Stimulated activated CD4-positive, alpha-beta T cell treated with anti-CD3 and anti-CD28 coated beads, Interleukin-1b, Interleukin-23, amount 100 ng/mL, for 24 hours (primary cell): Measurements from ENCODE around the gene TEX55.
"Not testable (repeated sequence)": the region's sequence is repeated elsewhere in the genome, so short reads cannot be mapped to it uniquely, and the experiment has no call there.

Source experiments
- DNase-seq, 4 experiments: peaks; one replicate each; pipeline ENCODE4 v3.0.0-alpha.2; 2020; ENCODE audit warnings: low read depth in 4 of 4, low spot score in 1 of 4

The TEX55 gene

DNA sequence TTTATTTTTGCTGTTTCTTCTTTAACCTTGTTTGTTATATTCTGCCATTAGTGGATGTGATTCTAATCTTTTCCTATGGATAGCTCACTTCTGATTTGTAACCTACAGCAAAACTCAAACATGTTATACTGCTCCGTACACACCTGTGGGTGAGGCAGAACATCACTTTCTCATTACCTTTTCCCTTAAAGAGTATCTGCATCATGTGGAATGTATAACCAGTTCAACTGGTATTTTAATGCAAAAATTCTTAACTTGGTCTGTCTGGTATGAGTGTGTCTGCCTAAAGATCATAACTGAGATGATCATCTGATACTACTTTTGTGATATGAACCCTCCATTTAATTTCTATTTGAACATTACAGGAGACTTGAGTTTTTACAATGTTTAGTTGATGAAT is 14.4 kb downstream of the TEX55 start:
- DNase-seq = no peak

DNA sequence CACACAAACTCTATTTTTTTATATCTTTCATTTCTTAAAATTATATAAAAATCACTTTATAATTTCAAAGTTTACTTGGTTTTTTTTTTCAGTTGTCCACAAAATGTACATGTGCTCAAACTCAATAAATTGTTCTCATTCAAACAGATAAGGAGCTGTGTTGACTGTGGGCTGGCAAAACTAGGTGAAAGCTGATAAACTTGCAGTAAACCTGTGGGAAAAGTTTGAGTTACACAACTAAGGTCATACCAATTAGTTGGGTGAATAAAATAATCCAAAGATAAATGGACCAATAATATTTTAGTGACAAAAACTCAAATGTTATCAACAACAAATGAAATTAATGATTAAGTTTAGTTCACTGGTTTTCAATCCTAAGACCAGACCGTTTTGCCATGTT is 14.8 kb downstream of the TEX55 start:
- DNase-seq = no peak

DNA sequence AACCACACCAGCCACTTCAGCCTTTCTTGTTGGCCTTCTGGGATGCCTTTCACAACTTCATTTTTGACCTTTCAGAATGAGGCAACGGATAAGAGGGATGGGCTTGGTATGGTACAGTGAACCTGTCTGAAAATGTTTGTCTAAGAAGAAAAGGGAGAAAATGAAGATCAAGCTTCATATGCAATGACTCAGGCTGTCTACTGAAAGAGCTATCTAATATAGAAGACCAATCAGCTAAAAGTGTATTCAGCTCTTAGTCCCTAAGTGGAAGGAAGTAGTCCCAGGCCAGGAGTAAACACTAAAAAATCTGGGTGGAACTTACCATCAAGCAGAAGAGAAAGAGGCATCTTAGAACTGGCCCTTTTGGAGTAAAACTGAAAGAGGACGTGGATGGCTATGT is 15.3 kb downstream of the TEX55 start:
- no peak for DNase-seq

DNA sequence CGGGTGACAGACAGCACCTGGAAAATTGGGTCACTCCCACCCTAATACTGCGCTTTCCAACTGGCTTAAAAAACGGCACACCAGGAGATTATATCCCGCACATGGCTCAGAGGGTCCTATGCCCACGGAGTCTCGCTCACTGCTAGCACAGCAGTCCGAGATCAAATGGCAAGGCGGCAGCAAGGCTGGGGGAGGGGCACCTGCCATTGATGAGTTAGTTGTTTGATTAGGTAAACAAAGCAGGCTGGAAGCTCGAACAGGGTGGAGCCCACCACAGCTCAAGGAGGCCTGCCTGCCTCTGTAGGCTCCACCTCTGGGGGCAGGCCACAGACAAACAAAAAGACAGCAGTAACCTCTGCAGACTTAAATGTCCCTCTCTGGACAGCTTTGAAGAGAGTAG is 18.8 kb downstream of the TEX55 start:
- not testable (repeated sequence) for DNase-seq

DNA sequence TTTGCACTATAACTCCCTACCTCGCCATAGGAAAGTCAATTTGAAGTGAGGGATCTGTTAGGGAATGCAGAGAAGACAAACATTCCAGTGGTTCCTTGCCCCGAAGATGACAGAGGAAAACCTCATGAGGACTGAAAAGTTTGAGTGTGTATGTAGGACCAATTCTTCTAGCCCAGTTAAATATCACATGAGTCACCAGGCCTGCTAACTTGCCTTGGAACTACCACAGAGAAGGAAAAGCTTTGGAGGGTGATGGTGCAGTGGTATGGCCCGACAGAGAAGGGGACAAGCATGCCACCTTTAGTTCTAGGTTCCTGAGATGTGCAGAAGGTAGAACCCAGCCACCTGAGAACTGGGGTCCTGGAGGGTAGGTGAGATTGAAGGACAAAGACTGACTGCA is 24.9 kb downstream of the TEX55 start:
- no peak for DNase-seq

DNA sequence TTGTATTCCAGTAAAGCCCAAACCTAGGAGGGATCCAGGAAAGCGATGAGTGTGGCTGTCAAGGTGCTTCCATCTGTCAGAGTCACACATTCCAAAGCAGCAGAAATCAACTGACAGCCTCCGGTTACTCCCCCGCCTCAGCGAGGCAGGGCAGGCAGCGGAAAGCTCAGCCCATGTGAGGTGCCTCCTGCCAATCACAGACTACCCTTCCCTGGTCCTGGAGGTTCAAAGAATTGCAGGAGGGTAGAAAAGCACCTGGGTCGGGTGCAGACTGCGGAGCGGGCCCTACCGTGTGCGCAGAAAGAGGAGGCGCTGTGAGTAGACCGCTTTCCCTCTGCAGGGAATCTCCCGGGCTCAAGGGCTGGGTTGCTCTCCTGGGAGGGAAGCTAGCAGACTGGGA is 27.4 kb downstream of the TEX55 start, which contains the start of gene UPK1B:
Gene UPK1B, plus strand, starts transcription at position 274 of the 400 bp plus-strand sequence. CDS start 13,144 bp downstream, outside the sequence.
- no peak for DNase-seq

DNA sequence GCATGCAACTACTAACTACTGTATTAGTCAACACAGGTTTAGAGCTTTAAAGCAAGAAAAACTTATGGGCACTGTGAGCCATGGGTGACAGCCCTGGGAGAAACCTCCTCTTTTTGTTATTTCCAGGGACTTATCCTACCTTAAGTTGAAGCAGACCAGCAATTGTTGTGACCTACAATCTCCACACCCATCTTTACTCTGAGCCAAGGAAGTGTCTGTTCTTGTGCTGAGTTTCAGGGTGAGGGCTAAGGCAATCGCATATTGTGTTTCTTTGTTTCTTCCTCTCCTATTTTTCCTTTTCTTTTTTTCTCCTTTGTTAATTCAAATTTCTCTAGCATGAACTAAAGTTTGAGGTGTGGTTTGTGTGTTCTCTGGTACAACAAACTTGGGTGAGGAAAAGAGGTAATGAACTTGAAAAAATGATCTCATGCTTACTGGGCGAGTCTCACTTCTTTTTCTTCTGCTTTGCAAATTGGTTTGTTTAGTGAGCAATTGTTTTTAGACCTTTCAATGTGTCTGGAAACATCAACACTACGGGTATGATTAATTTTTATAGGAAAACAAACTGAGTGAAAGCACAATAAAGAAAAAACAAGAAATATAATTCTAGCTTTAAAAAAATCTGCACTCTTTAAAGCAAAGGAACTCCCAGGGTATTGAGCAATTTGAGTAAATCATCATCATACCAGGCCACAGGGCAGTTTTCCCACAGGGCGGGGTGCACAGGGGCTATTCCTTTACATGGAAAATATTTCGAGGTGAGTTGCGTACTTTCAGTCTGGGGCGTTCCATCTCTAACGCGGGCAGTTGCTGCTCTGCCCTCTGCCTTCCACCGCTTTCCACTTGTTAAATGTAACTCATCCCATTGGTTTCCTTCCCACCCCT is 30.1 kb downstream of the TEX55 start:
- no peak for DNase-seq

DNA sequence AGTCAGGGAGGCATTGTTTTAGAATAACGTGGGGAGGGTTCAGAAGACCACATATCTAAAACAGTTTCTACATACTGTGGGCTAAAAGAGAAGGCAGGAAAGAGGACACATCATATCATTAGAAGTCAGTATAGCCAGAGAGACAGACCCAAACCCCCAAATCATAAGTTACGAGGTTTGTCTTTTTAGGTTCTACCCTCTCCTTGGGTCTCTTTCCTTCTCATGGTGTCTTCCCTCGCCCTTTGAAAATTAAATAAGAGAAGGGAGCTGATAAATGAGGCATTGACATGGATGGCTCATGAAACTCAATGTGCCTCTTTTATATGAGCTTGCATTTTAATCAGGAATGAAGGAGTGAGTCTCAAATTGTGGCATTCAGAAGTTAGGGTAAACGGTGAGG is 30.8 kb downstream of the TEX55 start:
- no peak for DNase-seq

DNA sequence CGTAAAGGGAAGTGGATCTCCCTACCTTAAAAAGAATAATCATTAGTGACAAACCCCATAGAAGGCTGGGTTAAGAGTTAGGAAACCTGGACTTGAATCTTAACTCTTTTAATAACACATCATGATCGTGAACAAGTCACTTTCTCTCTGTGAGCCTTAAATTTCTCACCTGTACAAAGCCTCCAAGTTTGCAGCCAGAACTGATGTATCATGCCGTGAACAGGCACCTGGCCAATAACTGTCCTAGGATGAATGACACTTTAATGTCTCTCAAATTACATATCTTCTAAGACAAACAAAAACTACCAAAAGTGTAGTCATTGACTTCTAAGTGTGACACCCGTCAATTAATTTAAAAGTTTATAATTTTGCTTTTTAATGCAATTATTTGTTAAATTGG is 31.4 kb downstream of the TEX55 start:
- DNase-seq = no peak

DNA sequence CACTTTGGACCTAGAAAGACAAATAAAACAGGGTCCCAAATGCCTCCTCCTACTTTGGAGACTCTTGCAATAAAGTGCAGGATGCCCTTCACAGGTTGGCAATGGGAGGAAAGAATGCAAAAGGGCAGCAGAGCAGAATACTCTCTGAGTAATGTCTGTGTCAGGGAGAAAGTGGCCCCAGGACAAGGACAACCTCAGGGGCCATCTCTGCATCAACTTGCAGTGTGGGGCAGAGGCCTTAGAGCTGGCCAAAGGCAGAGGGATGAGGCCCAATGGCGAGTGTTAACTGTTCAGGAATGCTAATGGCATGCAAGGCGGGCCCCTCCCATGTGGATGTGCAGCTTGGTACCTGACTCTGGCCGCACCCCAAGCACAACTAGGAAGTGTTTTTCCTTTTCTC is 35.8 kb downstream of the TEX55 start:
- no peak for DNase-seq

DNA sequence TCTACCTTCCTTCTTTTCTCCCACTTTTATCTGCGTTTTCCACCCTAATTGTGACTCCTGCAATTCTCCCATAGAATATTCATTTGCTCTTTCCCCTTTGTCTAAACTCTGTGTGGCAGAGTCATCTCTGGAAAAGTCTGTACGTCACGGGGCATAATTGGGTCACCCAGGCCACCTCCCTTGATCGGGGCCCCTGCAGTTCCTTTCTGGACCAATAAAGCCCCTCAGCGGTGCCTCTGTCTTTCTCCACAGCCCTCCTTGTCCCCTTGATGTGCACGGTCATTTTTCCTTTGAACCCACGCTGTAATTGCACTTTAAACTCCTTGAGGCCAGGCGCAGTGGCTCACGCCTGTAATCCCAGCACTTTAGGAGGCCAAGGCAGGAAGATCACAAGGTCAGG is 38.1 kb downstream of the TEX55 start:
- DNase-seq = no peak

DNA sequence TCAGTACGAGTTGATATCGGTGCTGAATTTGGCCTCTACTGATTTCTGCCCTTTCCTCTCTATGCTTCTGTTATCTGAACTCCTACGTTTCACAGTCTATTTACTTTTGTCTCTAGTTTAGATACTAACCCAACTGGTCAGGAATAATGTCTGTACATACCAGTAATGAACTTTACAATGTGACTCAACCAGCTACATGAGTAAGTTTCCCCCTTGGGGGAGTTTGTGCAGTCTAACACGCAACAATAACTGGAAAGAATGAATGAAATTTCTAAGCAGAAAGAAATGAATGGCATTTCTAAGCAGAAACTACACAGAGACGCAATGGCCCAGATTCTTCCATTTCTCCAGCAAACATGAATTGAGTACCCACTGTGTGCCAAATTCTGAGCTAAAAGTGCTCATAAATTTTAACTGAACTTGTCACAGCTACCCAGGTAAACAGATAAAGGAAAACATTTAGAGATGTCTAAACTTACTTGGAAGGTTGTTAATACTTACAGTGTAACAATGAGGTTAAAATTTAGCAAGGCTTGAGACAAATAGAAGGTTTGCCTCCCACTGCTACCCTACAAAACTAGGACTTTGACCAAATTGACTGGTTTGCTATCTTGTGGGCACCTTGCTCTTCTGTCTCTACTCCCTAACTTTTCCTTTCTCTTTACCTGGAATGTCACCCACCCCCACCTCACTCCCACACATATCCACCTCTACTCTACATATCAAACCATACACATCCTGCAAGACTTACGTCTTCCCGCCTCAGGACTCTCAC is 39.0 kb downstream of the TEX55 start:
- no peak for DNase-seq

DNA sequence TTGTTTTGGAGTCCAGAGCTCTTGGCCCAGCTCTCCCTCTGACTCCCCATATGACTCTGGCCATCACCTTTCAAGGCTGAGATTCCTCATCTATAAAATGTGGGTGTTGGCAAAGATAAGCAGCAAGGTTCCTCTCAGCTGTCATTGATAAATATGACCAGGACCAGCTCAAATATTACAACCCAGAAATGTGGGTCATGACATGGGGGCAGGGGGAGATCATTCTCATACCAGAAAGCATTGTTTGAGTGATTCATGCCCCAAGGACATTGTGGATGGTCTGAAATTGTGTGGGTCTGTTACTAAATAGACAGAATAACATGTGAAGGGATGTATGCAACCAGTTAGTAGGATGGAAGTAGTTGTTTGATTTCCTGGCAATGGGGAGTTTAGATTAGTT is 41.3 kb downstream of the TEX55 start:
- DNase-seq = no peak

DNA sequence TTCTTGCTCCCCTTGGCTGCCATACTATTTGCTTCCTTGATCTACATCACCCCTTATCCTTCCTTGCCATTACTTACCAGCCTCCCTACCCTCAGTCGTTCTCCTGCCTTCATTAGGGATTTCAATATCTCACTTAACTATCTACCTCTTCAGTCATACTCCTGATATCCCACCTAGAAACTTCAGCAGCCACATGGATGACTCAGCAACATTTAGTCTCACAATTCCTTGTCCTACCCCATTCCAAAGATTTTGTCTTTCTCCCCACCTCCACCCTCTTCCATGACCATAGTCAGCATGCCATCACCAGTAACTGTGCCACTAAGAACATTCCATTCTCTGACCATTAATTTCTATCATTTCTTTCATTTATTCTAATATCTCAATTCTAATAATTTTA is 45.8 kb downstream of the TEX55 start:
- DNase-seq = no peak

DNA sequence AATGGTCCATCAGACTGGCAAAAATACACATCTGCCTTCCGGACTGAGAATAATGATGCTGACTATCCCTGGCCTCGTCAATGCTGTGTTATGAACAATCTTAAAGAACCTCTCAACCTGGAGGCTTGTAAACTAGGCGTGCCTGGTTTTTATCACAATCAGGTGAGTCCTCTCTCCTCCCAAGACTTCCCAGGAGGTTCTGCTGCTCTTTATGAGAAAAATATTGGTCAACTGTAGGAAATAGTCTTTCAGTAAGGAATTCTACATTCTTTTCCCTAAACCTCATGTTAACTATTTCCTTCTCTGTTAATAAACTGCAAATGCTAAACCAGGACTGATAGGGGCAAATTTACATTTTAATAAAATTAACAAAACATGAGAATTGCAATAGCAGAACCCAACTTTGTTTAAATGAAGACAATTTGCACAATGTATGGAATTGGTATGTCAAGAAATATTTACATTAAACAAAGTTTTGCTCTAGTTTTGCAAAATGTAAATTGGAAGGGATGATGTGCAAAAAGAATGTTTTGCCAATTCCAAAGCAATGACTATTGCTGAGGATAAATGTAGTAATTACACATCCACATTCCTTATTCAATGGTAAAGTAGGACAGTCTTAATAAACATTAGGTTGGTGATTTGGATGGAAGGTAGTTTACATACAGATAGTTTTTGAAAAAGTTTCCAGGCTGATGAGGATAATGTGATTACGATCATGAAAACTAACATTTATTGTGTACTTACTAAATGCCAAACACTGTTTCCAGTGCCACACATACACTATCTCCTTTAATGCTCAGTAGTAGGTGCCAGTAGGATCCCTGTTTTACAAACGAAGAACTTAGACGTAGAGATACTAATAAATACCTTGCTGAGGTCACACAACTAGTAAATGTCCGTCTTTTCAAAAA is 48.5 kb downstream of the TEX55 start:
- DNase-seq = no peak

DNA sequence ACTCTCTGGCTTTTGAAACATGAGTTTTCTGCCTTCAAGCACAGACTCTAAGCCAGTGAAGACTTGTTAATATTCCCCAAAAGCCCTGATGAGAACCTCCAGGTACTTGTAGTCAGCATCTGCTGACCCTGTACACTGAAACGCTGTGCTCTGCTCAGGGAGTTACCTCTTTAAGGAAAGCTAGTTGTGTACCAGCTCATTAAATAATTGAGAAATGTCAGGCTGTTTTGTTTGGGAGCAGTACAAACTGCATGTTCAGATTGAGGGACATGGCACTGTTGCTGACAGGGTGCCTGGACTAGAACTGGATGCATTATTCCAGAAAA is 49.1 kb downstream of the TEX55 start:
- no peak for DNase-seq

DNA sequence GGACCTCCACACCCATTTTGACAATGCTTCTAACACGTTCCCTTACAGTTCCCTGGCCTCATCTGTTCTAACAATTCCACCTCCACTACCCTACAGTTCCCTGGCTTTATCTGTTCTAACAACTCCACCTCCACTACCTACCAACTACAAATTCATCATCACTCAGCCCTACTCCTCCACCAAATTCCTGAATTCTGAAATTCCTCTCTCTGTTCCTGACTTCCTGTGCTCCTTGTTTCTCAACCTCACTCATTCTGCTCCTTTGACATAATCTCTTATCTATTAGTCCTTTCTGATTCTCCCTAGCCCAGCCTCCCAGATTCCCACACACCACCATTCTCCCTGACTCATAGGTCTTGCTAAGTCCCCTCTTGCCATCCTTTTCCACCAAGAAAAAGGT is 49.9 kb downstream of the TEX55 start:
- DNase-seq = no peak
